ENCODE results near the gene RNF169.
"Not testable (repeated sequence)": the region's sequence is repeated elsewhere in the genome, so short reads cannot be mapped to it uniquely, and the experiment has no call there.

RNF169 gene

GRCh38 chr11:74736031-74736430, 12.6 kb upstream of the RNF169 start:
- Mint-ChIP-seq H3K9me3 (no peaks in the 10 kb centered on the region), H3K36me3 (ENCODE audit: insufficient read depth) (no peaks in the 10 kb centered on the region), H3K27ac (no peak overlapping the region), H3K4me3 (no peak overlapping the region), H3K4me1 (ENCODE audit: low read depth in 2 of 2) (peaks cover 4% of the 10 kb centered on the region in 2 donors), H3K27me3 (peaks cover 58 to 69% of the 10 kb centered on the region in 2 donors)
- DNase-seq = no peak
- no peak for ATAC-seq (replicated peaks)

- Mint-ChIP-seq H3K36me3 (ENCODE audit: insufficient read depth) (no peaks in the 10 kb centered on the region), H3K27me3 (peaks cover 30 to 37% of the 10 kb centered on the region in 2 donors), H3K9me3 (no peaks in the 10 kb centered on the region), H3K4me3 (no peak overlapping the region), H3K27ac (no peak overlapping the region), H3K4me1 (ENCODE audit: low read depth in 2 of 2) (peaks cover 0 to 5% of the 10 kb centered on the region in 2 donors)
- ATAC-seq (replicated peaks) = peak; percentile 81
- peak; percentile 23 to 42 (median 38) for DNase-seq
Measured at GRCh38 chr11:74739546-74740270, 8.9 kb upstream of the RNF169 start.

- Mint-ChIP-seq H3K4me1 (ENCODE audit: low read depth in 2 of 2) (peaks cover 0 to 5% of the 10 kb centered on the region in 2 donors), H3K27ac (no peak overlapping the region), H3K36me3 (ENCODE audit: insufficient read depth) (no peaks in the 10 kb centered on the region), H3K9me3 (no peaks in the 10 kb centered on the region), H3K27me3 (peaks cover 17 to 22% of the 10 kb centered on the region in 2 donors), H3K4me3 (no peak overlapping the region)
- DNase-seq (no peak), ATAC-seq (replicated peaks) (no peak)
Measured at GRCh38 chr11:74742070-74742469, 6.6 kb upstream of the RNF169 start.

GRCh38 chr11:74743640-74744039, 5.0 kb upstream of the RNF169 start:
- H3K4me3 Mint-ChIP-seq = no peak overlapping the region
- peaks cover 6 to 9% of the 10 kb centered on the region in 2 donors for H3K27me3 Mint-ChIP-seq
- no peaks in the 10 kb centered on the region for H3K9me3 Mint-ChIP-seq
- DNase-seq (no peak), ATAC-seq (replicated peaks) (no peak)
- peaks cover 14 to 17% of the 10 kb centered on the region in 2 donors for H3K4me1 Mint-ChIP-seq (ENCODE audit: low read depth in 2 of 2)
- peaks cover 4% of the 10 kb centered on the region for H3K36me3 Mint-ChIP-seq (ENCODE audit: insufficient read depth)
- no peak overlapping the region for H3K27ac Mint-ChIP-seq

- ATAC-seq (replicated peaks) = no peak
- DNase-seq = no peak
- H3K27me3 Mint-ChIP-seq = peaks cover under 1 to 3% of the 10 kb centered on the region in 2 donors
- peaks cover 4% of the 10 kb centered on the region for H3K36me3 Mint-ChIP-seq (ENCODE audit: insufficient read depth)
- H3K4me3 Mint-ChIP-seq = no peak overlapping the region
- peaks cover 14 to 17% of the 10 kb centered on the region in 2 donors for H3K4me1 Mint-ChIP-seq (ENCODE audit: low read depth in 2 of 2)
- no peaks in the 10 kb centered on the region for H3K9me3 Mint-ChIP-seq
- H3K27ac Mint-ChIP-seq = no peak overlapping the region
Measured at GRCh38 chr11:74744277-74744676, 4.4 kb upstream of the RNF169 start.

- H3K27ac Mint-ChIP-seq = peak overlapping the region in 1 of 2 donors; percentile 94
Measured at GRCh38 chr11:74746868-74747267, 1.8 kb upstream of the RNF169 start.

GRCh38 chr11:74749127-74749964, 697 bp downstream of the RNF169 start:
- no peaks in the 10 kb centered on the region for H3K27me3 Mint-ChIP-seq
- ATAC-seq (replicated peaks) = peak; percentile 68
- peaks cover 12% of the 10 kb centered on the region for H3K36me3 Mint-ChIP-seq (ENCODE audit: insufficient read depth)
- H3K4me1 Mint-ChIP-seq (ENCODE audit: low read depth in 2 of 2) = peaks cover 34 to 40% of the 10 kb centered on the region in 2 donors
- peak overlapping the region; percentile 83 to 91 for H3K4me3 Mint-ChIP-seq
- H3K9me3 Mint-ChIP-seq = no peaks in the 10 kb centered on the region
- H3K27ac Mint-ChIP-seq = peak overlapping the region; percentile 94
- DNase-seq = peak; percentile 23 to 42 (median 35)

More at GRCh38 chr11:74746868-74747267, 1.8 kb upstream of the RNF169 start:
- no peak for ATAC-seq (replicated peaks)
- no peak for DNase-seq
- H3K9me3 Mint-ChIP-seq = no peaks in the 10 kb centered on the region
- H3K36me3 Mint-ChIP-seq (ENCODE audit: insufficient read depth) = peaks cover 12% of the 10 kb centered on the region
- H3K4me3 Mint-ChIP-seq = no peak overlapping the region
- no peaks in the 10 kb centered on the region for H3K27me3 Mint-ChIP-seq
- peaks cover 27 to 32% of the 10 kb centered on the region in 2 donors for H3K4me1 Mint-ChIP-seq (ENCODE audit: low read depth in 2 of 2)

GRCh38 chr11:74749965-74750296, 1.3 kb downstream of the RNF169 start:
- H3K4me3 Mint-ChIP-seq = peak overlapping the region; percentile 83 to 91
- peak overlapping the region; percentile 80 to 94 for H3K27ac Mint-ChIP-seq
- no peaks in the 10 kb centered on the region for H3K27me3 Mint-ChIP-seq
- no peak for ATAC-seq (replicated peaks)
- no peaks in the 10 kb centered on the region for H3K9me3 Mint-ChIP-seq
- peaks cover 38 to 46% of the 10 kb centered on the region in 2 donors for H3K4me1 Mint-ChIP-seq (ENCODE audit: low read depth in 2 of 2)
- DNase-seq = no peak
- peaks cover 12% of the 10 kb centered on the region for H3K36me3 Mint-ChIP-seq (ENCODE audit: insufficient read depth)

- H3K27ac Mint-ChIP-seq = peak overlapping the region in 1 of 2 donors; percentile 80
- peaks cover 42 to 53% of the 10 kb centered on the region in 2 donors for H3K4me1 Mint-ChIP-seq (ENCODE audit: low read depth in 2 of 2)
- not testable (repeated sequence) for ATAC-seq (replicated peaks); H3K9me3 Mint-ChIP-seq; H3K27me3 Mint-ChIP-seq; DNase-seq
- peak overlapping the region; percentile 83 to 91 for H3K4me3 Mint-ChIP-seq
- H3K36me3 Mint-ChIP-seq (ENCODE audit: insufficient read depth) = peaks cover 12% of the 10 kb centered on the region
Measured at GRCh38 chr11:74750598-74750997, 1.9 kb downstream of the RNF169 start.

GRCh38 chr11:74751303-74751702, 2.7 kb downstream of the RNF169 start:
- H3K4me3 Mint-ChIP-seq = peak overlapping the region; percentile 29 to 91
- no peaks in the 10 kb centered on the region for H3K9me3 Mint-ChIP-seq
- H3K27ac Mint-ChIP-seq = no peak overlapping the region
- ATAC-seq (replicated peaks) = no peak
- H3K27me3 Mint-ChIP-seq = no peaks in the 10 kb centered on the region
- H3K4me1 Mint-ChIP-seq (ENCODE audit: low read depth in 2 of 2) = peaks cover 46 to 58% of the 10 kb centered on the region in 2 donors
- peaks cover 12% of the 10 kb centered on the region for H3K36me3 Mint-ChIP-seq (ENCODE audit: insufficient read depth)
- DNase-seq = no peak

GRCh38 chr11:74754507-74755252, 6.0 kb downstream of the RNF169 start:
- no peaks in the 10 kb centered on the region for H3K9me3 Mint-ChIP-seq
- H3K36me3 Mint-ChIP-seq (ENCODE audit: insufficient read depth) = peaks cover 6% of the 10 kb centered on the region
- ATAC-seq (replicated peaks) (no peak), DNase-seq (no peak)
- H3K27ac Mint-ChIP-seq = peak overlapping the region in 1 of 2 donors; percentile 0
- H3K4me3 Mint-ChIP-seq = peak overlapping the region; percentile 22 to 55
- H3K4me1 Mint-ChIP-seq (ENCODE audit: low read depth in 2 of 2) = peaks cover 33 to 44% of the 10 kb centered on the region in 2 donors
- H3K27me3 Mint-ChIP-seq = no peaks in the 10 kb centered on the region

- no peak for DNase-seq
- Mint-ChIP-seq H3K9me3 (no peaks in the 10 kb centered on the region), H3K4me3 (no peak overlapping the region), H3K36me3 (ENCODE audit: insufficient read depth) (no peaks in the 10 kb centered on the region), H3K27me3 (no peaks in the 10 kb centered on the region), H3K27ac (peak overlapping the region; percentile 0), H3K4me1 (ENCODE audit: low read depth in 2 of 2) (peaks cover 25 to 39% of the 10 kb centered on the region in 2 donors)
- no peak for ATAC-seq (replicated peaks)
Measured at GRCh38 chr11:74755395-74755995, 6.8 kb downstream of the RNF169 start.

GRCh38 chr11:74756571-74756970, 7.9 kb downstream of the RNF169 start:
- no peak for ATAC-seq (replicated peaks)
- H3K9me3 Mint-ChIP-seq = no peaks in the 10 kb centered on the region
- no peak for DNase-seq
- no peaks in the 10 kb centered on the region for H3K36me3 Mint-ChIP-seq (ENCODE audit: insufficient read depth)
- no peak overlapping the region for H3K4me3 Mint-ChIP-seq
- H3K27me3 Mint-ChIP-seq = no peaks in the 10 kb centered on the region
- H3K4me1 Mint-ChIP-seq (ENCODE audit: low read depth in 2 of 2) = peaks cover 20 to 35% of the 10 kb centered on the region in 2 donors
- H3K27ac Mint-ChIP-seq = peak overlapping the region in 1 of 2 donors; percentile 4

All from effector memory CD8-positive, alpha-beta T cell (primary cell).